ENCODE measurements around the gene KCNK3.

GRCh38 chr2:26705126-26705525 is 12.6 kb downstream of the KCNK3 start:
- no peak for TF ChIP-seq CTCF (IDR thresholded peaks at IDR 0.05)
- TF ChIP-seq POLR2A (IDR thresholded peaks at IDR 0.05): no peak
- no peak for TF ChIP-seq EP300 (IDR thresholded peaks at IDR 0.05)

All from ovary (tissue), 3 donors.